Colonic mucosa (tissue), 4 donors: ENCODE data around the gene AK8. TPM values are rescaled to one million over a fixed set of nuclear protein-coding genes. Genes with fewer than 3 reads are reported as not detected.

Experiments
- DNase-seq: peaks from one replicate; pipeline ENCODE4 v3.0.0-alpha.2; 2020
- H3K27ac ChIP-seq: fragments of 200-600 bp; one replicate; pipeline ENCODE4 v1.8.0; 2021
- H3K27me3 ChIP-seq: fragments of 200-600 bp; one replicate; pipeline ENCODE4 v1.8.0; 2021
- H3K36me3 ChIP-seq: fragments of 200-600 bp; one replicate; pipeline ENCODE4 v1.8.0; 2021
- H3K4me1 ChIP-seq: fragments of 200-600 bp; one replicate; pipeline ENCODE4 v1.8.0; 2021; ENCODE audit warnings: mild to moderate bottlenecking
- H3K4me3 ChIP-seq: fragments of 200-600 bp; one replicate; pipeline ENCODE4 v1.8.0; 2021
- H3K9ac ChIP-seq, 2 donors: one replicate each; pipeline ENCODE4 v1.7.0; 2013; ENCODE audit warnings: control low read depth in 2 of 2, low read depth in 2 of 2, low read length in 2 of 2
- H3K9me3 ChIP-seq: fragments of 200-600 bp; one replicate; pipeline ENCODE4 v1.8.0; 2021
- intact Hi-C: fragments of 100-400 bp; cut with DNase I; formaldehyde crosslinking; loops from one replicate; pipeline ENCODE4 v1.14.1; 2022
- total RNA-seq, 2 donors: library from RNA; stranded (reverse); fragmentation: NEBNext Ultra II Directional in 1 of 2; extraction: Animal tissue kit (Norgen Biotek cat#: 25700) in 1 of 2; gene quantifications; one replicate each; pipeline ENCODE4 v1.2.1, GENCODE V29; 2021
- TF ChIP-seq, protein P1 (sequence below): fragments of 200-600 bp; IDR thresholded peaks from one replicate; pipeline ENCODE4 v1.8.0; 2022; ENCODE audit warnings: antibody characterized with exemption, mild to moderate bottlenecking
- donor health status: healthy.
- donor health status: DM: no; HTN: no; CAD: no.
- donor health status: DM: no; HTN: no; CAD: no.

AK8 gene
- total RNA-seq, 2 donors from 2014 or later = 0.16 to 0.59 TPM

DNA sequence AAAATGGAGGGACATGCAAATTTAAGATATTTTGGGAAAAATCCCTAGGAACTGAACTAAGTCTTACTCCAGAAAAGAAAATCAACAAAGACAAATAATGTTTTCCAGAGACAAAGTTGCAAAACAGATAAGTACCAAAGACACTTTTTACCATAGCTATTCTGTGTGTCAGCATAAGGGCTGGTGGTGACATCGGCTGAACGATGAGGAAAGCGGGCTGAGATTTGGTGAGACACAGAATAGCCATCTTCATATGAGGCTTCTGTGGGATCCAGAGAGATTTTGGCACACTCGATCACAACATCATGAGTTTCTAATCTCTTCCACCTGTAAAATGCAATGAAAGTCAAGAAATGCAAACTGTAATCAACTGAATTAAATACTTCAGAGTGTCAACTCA is 34.0 kb upstream of the AK8 start:
- TF ChIP-seq, protein P1, sequence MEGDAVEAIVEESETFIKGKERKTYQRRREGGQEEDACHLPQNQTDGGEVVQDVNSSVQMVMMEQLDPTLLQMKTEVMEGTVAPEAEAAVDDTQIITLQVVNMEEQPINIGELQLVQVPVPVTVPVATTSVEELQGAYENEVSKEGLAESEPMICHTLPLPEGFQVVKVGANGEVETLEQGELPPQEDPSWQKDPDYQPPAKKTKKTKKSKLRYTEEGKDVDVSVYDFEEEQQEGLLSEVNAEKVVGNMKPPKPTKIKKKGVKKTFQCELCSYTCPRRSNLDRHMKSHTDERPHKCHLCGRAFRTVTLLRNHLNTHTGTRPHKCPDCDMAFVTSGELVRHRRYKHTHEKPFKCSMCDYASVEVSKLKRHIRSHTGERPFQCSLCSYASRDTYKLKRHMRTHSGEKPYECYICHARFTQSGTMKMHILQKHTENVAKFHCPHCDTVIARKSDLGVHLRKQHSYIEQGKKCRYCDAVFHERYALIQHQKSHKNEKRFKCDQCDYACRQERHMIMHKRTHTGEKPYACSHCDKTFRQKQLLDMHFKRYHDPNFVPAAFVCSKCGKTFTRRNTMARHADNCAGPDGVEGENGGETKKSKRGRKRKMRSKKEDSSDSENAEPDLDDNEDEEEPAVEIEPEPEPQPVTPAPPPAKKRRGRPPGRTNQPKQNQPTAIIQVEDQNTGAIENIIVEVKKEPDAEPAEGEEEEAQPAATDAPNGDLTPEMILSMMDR = no peak
- no peaks in the 10 kb centered on the region for H3K9me3 ChIP-seq
- intact Hi-C loops = no loop called here
- H3K27me3 ChIP-seq = no peaks in the 10 kb centered on the region
- H3K4me1 ChIP-seq = no peaks in the 10 kb centered on the region
- H3K36me3 ChIP-seq = no peaks in the 10 kb centered on the region
- no peak overlapping the region for H3K27ac ChIP-seq
- no peak overlapping the region for H3K9ac ChIP-seq
- no peak for DNase-seq
- no peak overlapping the region for H3K4me3 ChIP-seq

DNA sequence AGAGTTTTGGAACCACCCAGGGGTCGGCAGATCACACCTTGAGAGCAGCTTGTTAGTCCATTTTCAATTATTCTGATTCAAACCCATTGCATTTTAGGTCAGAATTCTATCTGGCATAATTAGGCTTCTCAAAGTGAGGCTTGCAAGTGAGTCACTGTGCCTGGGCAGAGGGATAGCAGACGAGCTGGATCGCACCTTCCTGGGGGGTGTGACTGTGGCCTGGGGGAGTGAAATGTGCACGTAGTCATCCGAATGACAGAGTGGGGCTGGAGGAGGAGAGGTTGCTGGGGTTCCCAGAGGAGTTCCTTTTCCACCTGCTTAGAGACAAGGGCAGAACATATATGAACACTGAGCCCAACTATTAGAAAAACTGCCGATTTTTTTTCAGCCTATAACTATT is 32.3 kb upstream of the AK8 start:
- no peaks in the 10 kb centered on the region for H3K9me3 ChIP-seq
- H3K27ac ChIP-seq = no peak overlapping the region
- intact Hi-C loops = no loop called here
- no peak for DNase-seq
- H3K36me3 ChIP-seq = no peaks in the 10 kb centered on the region
- TF ChIP-seq, protein P1 = no peak
- no peaks in the 10 kb centered on the region for H3K4me1 ChIP-seq
- no peak overlapping the region for H3K9ac ChIP-seq
- no peaks in the 10 kb centered on the region for H3K27me3 ChIP-seq
- no peak overlapping the region for H3K4me3 ChIP-seq

DNA sequence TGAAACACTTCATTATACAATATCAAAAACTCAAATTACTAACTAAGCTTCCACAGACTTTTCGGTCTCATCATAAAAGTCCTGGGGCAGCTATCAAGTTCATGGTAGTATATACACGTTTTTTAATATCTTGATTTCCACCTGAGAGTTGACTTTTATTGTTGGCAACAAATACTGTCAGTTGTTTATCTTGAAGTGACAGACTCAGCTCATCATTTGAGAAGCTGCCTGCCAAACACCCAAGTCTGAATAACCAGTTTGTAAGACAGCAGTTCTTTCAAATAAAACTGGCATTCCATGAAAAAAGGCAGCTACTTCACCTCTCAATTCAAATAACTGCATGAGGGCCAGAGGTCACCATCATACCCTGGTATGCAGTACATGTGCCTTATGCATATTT is 31.2 kb upstream of the AK8 start:
- intact Hi-C loops = no loop called here
- Histone ChIP-seq H3K9ac (no peak overlapping the region), H3K27me3 (no peaks in the 10 kb centered on the region), H3K4me3 (no peak overlapping the region), H3K36me3 (no peaks in the 10 kb centered on the region), H3K27ac (no peak overlapping the region), H3K4me1 (no peaks in the 10 kb centered on the region), H3K9me3 (no peaks in the 10 kb centered on the region)
- no peak for DNase-seq
- TF ChIP-seq, protein P1 = no peak

DNA sequence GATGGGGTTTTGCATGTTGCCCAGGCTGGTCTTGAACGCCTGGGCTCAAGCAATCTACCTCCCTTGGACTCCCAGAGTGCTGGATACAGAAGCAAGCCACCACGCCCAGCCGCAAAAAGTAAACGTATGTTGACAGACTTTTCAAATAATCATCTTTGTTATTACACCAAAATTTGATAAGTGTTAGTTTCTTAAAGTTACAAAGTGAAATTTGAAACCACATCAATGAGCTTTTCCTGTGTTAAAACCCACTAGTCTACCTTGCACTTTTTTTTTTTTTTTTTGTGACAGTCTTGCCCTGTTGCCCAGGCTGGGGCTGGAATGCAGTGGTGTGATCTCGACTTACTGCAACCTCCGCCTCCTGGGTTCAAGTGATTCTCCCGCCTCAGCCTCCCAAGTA is 30.6 kb upstream of the AK8 start:
- intact Hi-C loops = no loop called here
- no peak for DNase-seq
- no peaks in the 10 kb centered on the region for H3K27me3 ChIP-seq
- H3K9ac ChIP-seq = no peak overlapping the region
- no peaks in the 10 kb centered on the region for H3K9me3 ChIP-seq
- no peaks in the 10 kb centered on the region for H3K36me3 ChIP-seq
- H3K4me3 ChIP-seq = no peak overlapping the region
- TF ChIP-seq, protein P1 = no peak
- no peak overlapping the region for H3K27ac ChIP-seq
- no peaks in the 10 kb centered on the region for H3K4me1 ChIP-seq

DNA sequence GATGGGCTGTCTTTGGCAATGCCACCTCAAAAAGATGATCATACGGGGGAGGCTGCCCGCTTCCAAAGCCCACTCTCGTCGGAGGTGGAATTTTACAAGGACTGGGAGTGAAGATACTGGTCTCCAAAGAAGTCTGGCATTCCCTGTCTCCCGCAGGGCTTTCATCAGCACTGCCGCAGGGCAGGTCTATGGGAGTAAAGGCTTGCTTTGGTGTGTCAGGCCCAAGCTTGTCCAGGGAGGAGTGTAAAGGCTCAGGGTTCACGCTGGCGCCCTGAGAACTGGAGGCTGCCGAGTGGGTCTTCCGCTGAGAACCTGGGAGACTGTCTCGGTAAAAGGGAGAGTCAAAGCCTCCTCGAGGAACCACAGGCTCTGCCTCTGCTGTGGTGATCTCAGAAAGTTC is 27.6 kb upstream of the AK8 start:
- Histone ChIP-seq H3K9me3 (no peaks in the 10 kb centered on the region), H3K36me3 (peaks cover 5% of the 10 kb centered on the region), H3K4me3 (no peak overlapping the region), H3K9ac (no peak overlapping the region), H3K27ac (no peak overlapping the region), H3K4me1 (no peaks in the 10 kb centered on the region), H3K27me3 (no peaks in the 10 kb centered on the region)
- TF ChIP-seq, protein P1 = no peak
- intact Hi-C loops = no loop called here
- no peak for DNase-seq
